ENCODE results near the gene STAB1.

The STAB1 gene

DNA sequence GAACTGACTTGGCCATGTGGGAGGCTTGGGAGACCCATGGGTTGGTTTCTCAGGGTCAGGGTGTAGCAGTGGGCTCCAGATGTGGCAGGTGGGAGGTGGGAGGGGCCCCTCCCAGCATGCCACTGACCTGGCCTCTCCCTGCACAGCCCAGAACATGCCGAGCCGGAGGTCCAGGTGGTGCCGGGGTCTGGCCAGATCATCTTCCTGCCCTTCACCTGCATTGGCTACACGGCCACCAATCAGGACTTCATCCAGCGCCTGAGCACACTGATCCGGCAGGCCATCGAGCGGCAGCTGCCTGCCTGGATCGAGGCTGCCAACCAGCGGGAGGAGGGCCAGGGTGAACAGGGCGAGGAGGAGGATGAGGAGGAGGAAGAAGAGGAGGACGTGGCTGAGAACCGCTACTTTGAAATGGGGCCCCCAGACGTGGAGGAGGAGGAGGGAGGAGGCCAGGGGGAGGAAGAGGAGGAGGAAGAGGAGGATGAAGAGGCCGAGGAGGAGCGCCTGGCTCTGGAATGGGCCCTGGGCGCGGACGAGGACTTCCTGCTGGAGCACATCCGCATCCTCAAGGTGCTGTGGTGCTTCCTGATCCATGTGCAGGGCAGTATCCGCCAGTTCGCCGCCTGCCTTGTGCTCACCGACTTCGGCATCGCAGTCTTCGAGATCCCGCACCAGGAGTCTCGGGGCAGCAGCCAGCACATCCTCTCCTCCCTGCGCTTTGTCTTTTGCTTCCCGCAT is 7.9 kb upstream of the STAB1 start:
- DNase-seq (ENCODE audit: low read depth in 2 of 2), result no peak

DNA sequence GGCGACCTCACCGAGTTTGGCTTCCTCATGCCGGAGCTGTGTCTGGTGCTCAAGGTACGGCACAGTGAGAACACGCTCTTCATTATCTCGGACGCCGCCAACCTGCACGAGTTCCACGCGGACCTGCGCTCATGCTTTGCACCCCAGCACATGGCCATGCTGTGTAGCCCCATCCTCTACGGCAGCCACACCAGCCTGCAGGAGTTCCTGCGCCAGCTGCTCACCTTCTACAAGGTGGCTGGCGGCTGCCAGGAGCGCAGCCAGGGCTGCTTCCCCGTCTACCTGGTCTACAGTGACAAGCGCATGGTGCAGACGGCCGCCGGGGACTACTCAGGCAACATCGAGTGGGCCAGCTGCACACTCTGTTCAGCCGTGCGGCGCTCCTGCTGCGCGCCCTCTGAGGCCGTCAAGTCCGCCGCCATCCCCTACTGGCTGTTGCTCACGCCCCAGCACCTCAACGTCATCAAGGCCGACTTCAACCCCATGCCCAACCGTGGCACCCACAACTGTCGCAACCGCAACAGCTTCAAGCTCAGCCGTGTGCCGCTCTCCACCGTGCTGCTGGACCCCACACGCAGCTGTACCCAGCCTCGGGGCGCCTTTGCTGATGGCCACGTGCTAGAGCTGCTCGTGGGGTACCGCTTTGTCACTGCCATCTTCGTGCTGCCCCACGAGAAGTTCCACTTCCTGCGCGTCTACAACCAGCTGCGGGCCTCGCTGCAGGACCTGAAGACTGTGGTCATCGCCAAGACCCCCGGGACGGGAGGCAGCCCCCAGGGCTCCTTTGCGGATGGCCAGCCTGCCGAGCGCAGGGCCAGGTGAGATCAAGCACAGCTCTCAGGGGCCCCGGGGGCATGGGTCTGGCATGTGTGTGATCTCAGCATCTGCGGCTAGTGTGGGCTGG is 7.1 kb upstream of the STAB1 start:
- no peak for DNase-seq (ENCODE audit: low read depth in 2 of 2)

DNA sequence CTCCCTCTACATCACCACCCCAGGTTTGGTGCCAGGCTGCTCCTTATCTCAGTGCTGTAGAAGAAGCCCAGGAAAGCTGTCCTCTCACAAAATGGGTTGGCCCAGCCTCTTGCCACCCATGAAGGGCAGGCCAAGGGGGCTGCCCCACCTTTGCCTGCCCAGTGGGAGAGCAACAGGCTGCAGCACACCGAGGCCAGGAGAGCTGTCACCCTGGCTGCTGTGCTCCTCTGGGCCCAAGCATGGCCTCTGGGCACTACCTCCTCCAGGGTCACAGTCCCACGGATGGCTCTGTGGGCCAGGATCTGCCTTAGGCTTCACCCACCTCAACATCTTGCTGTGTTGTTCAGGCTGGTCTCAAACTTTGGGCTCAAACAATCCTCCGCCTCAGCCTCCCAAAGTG is 6.4 kb upstream of the STAB1 start:
- DNase-seq (ENCODE audit: low read depth in 2 of 2), result no peak

DNA sequence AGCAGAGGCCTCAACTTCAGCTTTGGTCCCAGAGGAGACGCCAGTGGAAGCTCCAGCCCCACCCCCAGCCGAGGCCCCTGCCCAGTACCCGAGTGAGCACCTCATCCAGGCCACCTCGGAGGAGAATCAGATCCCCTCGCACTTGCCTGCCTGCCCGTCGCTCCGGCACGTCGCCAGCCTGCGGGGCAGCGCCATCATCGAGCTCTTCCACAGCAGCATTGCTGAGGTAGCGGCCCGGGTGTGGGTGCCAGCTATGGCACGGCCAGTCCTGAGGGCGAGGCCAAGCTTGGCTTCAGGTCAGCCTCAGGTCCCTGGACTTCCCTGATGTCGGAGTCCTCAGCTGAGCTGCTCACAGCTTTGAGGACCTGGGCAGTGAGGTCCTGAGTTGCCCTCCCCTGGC is 5.7 kb upstream of the STAB1 start:
- no peak for DNase-seq (ENCODE audit: low read depth in 2 of 2)

DNA sequence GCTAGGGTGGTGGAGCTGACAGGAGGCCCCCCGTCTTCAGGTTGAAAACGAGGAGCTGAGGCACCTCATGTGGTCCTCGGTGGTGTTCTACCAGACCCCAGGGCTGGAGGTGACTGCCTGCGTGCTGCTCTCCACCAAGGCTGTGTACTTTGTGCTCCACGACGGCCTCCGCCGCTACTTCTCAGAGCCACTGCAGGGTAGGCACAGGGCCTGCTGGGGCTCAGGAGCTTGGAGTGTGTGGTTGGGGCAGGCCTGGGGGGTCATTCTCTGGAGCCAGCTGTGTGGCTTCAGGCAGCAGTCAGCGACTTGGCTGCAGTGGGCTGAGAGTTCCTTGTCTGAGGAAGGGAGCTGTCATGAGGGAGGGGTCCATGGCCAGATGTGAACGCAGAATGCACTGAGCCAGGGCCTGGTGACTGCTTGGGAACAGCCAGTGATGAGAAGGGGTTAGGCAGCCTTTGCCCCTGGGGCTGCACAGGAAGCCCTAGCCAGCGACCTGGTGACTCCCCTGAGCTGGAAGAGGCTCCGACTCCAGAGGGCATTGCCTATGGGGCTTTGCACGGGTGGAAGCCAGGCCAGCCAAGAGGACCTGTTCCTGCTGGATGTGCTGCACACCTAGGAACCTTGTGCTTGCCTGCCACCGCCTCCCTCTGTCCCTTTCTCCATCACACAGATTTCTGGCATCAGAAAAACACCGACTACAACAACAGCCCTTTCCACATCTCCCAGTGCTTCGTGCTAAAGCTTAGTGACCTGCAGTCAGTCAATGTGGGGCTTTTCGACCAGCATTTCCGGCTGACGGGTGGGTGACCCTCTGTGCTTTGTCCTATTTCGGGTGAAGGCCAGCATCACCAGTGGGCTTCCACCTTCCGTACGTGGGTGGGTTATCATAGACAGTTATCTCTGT is 4.9 kb upstream of the STAB1 start:
- no peak for DNase-seq (ENCODE audit: low read depth in 2 of 2)

DNA sequence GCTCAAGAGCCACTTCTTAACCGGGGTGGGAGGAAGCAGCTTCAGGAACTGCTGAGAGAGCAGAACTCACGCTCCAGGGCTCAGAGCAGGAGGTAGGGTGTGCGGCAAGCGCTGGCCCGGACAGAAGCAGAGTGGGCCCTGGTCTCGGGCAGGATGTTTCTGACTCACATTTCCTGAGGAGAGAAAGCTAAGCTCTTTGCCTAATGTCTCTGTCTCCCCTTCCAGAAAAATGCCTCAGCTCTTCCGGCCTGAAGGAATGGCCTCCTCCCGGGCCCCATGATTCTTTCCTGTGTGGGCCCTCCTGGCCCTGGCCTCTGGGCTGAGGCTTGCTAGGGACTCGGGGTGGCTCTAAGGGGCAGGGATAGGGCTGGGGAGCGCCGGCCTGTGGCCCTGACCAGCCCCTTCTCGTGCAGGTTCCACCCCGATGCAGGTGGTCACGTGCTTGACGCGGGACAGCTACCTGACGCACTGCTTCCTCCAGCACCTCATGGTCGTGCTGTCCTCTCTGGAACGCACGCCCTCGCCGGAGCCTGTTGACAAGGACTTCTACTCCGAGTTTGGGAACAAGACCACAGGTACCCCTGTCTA is 4.1 kb upstream of the STAB1 start:
- DNase-seq (ENCODE audit: low read depth in 2 of 2), result no peak

DNA sequence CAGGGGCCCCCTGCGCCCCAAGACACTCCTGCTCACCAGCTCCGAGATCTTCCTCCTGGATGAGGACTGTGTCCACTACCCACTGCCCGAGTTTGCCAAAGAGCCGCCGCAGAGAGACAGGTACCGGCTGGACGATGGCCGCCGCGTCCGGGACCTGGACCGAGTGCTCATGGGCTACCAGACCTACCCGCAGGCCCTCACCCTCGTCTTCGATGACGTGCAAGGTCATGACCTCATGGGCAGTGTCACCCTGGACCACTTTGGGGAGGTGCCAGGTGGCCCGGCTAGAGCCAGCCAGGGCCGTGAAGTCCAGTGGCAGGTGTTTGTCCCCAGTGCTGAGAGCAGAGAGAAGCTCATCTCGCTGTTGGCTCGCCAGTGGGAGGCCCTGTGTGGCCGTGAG is 3.1 kb upstream of the STAB1 start:
- DNase-seq (ENCODE audit: low read depth in 2 of 2), result no peak

DNA sequence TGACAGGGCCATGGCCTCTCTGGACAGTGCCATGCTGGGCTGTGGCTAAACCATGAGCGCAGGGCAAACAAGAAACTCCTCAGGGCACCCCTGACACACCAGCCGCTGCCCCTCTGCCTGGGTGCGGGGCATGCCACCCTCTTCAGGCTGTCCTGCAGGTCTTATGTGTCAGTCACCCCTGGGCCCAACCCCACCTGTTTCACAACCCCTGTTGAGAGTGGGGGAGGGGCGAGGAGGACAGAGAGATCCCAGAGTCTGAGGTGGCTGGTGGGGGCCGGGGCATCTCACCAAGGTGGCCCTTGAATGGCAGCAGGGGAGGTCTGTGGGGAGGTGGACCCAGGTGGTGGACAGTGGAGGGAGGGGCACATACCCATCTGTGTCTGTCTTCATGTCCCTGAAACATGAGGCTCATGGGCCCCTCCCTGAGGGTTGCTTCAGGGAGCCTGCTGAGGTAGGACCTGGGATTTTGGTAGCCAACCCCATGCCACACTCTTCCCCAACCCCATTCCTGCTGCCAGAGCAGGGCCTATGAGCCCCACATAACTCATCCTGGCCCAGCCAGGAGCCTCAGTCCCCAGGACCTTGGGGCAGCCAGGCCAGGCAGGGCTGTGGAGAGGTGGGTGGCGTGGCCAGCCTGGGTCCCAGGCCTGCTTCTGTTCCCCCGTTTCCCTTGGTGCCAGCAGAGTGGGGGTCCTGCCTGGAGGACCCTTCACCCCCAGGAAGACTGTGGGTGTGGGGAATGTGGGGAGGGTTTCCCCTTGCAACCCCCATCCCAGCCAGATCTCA is 1.7 kb upstream of the STAB1 start:
- no peak for DNase-seq (ENCODE audit: low read depth in 2 of 2)

DNA sequence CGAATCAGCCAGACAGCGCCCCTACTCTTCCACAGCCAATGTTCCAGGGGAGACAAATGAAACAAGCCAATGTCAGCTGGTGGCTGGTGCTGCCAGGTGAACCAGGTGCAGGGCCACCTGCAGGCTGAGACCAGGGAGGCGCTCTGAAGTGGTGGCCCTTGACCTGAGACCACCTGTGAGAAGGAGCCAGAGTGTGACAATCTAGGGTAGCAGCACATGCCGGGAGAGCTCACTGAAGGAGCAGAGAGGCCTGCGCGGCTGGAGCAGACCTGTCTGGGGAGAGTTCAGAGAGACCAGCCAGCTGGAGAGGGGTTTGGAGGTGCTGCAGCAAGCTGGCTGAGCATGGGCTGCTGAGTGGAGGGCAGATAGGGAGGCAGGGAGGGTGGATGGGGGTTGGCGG is 693 bp upstream of the STAB1 start:
- DNase-seq (ENCODE audit: low read depth in 2 of 2), result no peak

DNA sequence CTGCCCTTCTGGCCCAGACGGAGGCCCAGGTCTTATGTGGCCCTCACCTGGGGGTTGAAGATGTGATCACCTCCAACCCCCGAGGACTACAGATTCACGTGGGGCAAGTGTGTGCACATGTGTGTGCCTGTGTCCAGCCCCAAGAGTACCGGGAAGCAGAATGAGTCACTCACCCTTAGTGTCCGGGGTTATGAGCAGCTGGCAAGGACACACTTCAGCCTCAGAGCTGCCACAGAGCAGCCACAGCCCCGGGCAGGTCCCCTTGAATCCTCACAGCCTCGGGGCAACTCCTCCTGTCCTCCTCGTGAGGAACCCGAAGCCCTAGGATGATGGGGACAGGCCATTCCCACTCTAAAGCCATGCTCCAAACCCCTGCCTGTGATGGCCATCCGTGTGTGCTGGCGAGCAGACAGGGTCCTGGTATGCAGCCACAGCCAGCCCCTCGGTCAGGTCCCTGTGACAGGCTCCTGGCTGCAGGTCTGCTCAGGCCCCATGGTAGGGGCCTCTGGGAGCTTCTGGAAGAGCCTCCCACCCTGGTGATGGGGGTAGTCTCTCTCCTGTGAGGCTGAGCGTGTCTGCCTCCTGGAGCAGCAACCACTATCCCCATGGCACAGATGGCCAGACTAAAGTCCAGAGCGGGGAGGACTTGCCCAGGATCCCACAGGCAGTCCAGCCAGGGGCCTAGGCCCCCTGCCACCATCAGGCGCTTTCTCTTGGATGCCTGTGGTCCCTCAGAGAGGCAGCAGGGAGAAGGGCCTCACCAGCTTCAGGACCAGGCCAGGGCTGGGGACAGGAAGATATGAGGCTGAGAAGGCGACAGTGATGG is 852 bp downstream of the STAB1 start:
- DNase-seq (ENCODE audit: low read depth in 2 of 2), result no peak

DNA sequence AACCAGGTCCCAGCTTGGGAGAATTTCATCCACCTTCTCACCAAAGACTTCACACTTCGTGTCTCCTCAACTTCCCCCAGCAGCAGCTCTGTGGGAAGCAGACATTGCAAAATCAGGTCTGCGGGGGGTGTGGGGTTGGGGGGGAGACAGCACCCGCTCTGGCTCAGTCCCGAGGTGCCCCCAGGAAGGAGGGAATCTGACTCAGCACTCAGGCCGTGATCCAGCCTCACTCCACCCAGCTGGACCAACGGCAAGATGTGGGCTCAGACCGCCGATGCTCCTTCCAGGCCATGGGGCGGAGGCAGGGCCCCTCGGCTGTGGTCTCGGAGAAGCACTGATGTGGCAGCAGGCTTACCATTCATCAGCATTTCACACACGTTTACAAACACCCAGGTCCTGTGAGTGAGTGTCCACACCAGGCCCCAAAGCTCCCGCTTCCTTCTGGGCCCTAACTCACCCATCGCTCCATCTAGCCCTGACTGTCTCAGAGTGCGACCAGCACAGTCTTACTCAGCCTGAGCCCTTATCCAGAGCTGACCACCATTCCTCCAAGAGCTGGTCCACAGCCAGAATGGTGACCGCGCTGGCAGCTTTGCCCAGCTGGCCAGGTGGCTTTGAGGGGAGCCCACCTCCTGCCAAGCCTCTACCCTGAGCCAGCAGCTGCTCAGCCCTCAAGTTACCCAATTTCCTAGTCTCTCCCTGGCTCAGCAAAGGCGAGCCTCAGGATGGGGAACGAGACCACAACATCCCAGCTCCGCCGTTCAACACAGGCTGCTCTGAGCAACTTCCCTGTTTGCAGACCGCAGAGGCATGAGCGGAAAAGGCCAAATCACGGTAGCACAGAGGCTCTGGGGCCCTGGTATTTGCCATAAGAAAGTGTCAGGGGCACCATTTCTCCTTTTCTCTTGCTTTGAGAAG is 3.3 kb downstream of the STAB1 start:
- no peak for DNase-seq (ENCODE audit: low read depth in 2 of 2)

DNA sequence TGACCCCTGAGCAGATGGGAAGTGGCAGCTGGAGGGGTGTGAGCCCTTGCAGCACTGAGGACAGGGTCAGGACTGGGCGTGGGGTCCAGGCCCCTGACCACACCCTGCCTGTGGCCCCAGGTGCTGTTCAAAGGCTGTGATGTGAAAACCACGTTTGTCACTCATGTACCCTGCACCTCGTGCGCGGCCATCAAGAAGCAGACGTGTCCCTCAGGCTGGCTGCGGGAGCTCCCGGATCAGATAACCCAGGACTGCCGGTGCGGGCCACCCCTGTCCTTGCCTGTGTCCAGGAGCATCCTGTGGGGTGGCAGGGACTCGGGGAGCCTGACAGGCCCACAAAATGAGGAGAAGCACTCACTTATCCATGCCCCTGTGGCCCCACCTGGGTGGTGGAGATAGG is 5.9 kb downstream of the STAB1 start:
- no peak for DNase-seq (ENCODE audit: low read depth in 2 of 2)

DNA sequence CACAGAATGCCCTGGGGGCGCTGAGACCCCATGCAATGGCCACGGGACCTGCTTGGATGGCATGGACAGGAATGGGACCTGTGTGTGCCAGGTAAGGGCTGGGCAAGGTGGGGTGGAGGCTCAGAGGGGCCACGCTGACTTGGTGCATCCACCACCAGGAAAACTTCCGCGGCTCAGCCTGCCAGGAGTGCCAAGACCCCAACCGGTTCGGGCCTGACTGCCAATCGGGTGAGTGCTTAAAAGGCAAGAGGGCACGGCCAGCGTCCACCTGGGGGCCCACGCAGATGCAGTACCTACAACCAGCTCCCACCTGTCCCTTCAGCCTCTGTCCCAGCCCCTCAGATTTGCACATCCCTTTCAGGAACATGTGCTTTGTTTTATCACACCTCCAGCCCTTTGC is 6.9 kb downstream of the STAB1 start:
- DNase-seq (ENCODE audit: low read depth in 2 of 2), result no peak

DNA sequence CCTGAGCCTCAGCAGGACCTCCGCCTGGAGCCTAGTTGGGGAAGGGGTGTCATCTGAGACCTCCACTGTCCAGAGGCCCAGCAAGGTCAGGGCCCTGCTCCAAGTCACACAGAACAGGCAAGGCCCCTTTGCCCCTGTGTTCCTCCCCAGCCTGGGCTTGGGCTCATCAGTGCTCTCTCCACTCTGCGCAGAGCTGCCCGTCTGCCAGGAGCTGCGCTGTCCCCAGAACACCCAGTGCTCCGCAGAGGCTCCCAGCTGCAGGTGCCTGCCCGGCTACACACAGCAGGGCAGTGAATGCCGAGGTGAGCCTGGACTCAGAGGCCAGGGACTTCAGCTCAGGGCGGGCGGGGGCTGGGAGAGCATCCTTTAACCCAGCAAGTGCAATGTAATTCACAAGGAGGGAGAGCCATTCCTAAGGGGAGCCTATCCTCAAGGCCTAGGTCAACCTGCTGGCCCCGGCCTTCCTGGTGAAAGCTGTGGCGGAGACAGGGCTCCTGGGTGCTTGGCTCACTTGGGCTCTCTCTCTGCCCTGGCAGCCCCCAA is 7.7 kb downstream of the STAB1 start:
- no peak for DNase-seq (ENCODE audit: low read depth in 2 of 2)

DNA sequence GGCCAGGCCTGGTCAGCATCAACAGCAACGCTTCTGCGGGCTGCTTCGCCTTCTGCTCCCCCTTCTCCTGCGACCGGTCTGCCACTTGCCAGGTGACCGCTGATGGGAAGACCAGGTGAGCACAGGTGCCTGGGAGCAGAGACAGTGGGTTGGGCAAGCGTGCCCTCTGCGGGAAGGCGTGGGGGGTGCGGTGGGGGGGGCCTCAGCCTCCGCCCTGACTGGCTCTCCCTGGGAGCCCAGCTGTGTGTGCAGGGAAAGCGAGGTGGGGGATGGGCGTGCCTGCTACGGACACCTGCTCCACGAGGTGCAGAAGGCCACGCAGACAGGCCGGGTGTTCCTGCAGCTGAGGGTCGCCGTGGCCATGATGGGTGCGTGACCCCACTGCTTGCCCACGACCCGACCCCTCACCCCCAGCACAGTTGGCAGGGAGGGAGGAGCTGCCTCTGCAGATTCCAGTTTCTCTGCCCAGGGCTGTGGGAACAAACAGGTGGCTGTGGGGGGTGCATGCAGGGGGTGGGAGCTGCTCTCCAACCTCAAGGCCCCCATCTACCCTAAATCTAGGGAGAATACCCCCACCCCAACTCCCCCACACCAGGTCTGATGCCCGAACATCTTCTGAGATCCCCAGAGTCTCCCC is 8.8 kb downstream of the STAB1 start:
- DNase-seq (ENCODE audit: low read depth in 2 of 2), result no peak

DNA sequence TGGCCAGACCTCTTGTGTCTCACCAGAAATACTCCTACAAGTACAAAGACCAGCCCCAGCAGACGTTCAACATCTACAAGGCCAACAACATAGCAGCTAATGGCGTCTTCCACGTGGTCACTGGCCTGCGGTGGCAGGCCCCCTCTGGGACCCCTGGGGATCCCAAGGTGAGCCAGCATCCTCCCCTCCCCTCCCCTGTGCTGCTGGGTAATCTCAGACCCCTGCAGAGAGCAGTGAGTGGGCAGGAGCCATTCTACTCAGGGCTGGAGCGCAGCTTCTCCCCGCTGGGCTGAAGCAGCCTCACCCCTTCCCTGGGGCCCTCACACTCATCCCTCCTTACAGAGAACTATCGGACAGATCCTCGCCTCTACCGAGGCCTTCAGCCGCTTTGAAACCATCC is 9.8 kb downstream of the STAB1 start:
- no peak for DNase-seq (ENCODE audit: low read depth in 2 of 2)

DNA sequence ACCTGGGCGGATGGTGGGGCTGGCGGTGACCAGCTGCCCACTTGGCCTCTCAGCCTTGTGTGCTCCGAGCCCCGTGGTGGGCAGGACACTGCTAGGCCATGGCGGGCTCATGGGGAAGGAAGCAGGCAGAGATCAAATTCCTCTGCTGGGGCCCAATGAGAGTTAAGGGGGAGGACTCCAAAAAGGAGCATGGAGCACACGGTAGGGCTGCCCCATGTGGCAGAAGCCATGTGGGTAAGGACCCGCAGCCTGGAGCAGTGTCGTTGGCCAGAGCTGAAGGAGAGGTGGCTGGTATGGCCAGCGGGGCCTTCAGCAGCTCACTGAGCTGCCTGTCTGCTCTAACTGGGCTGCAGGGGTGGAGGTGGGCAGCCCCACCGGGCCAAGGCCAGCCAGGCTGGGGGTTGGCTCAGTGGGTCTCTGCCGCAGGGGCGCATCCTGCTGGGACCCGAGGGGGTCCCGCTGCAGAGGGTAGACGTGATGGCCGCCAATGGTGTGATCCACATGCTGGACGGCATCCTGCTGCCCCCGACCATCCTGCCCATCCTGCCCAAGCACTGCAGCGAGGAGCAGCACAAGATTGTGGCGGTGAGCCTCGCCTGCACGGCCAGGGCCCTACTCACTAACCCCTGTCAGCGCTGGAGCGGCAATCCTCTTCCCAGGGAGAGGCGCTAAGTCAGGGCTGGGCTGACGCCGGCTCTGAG is 11.3 kb downstream of the STAB1 start:
- no peak for DNase-seq (ENCODE audit: low read depth in 2 of 2)

DNA sequence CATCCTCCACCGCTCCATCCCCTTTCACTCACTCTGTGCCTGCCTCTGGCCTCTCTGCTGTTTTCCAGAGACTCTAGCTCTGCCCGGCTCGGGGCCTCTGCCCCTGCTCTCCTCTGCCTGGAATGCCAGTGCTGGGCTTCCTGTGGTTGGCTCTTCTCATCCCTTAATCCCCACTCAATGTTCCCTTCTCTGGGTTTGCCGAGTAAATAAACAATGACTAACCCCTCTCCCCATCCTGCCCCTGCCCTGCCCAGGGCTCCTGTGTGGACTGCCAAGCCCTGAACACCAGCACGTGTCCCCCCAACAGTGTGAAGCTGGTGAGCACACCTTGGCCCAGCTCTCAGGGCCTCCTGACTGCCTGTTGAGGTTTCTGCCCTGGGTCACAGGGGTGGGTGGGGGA is 12.2 kb downstream of the STAB1 start:
- no peak for DNase-seq (ENCODE audit: low read depth in 2 of 2)
